ENCODE results near the gene SHC1. TPM values are rescaled to one million over a fixed set of nuclear protein-coding genes. Genes with fewer than 3 reads are reported as not detected.

SHC1 gene
- total RNA-seq, 1 donor from 2014 or later: 251 TPM

DNA sequence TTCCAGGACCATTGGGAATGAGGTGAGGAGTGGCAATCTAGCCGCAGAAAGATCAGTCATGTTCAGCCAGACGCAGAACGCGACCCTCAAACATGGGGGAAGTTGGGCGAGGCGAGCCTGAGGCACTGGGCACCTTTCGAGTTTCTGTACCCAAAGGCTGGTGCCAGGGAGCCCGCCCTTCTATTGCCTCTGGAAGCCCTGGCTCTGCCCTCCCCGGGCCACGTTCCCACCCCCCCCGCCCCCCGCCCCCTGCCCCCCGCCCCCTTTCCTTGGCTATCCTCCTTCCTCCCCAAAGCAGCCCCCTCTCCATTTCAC, 29.8 kb upstream of the SHC1 start:
- peaks cover 29% of the 10 kb centered on the region for H3K4me1 Mint-ChIP-seq (ENCODE audit: low read depth)
- H3K36me3 Mint-ChIP-seq (ENCODE audit: low read depth): no peaks in the 10 kb centered on the region
- H3K4me3 Mint-ChIP-seq (ENCODE audit: unreplicated experiment): peak overlapping the region; percentile 92
- no peaks in the 10 kb centered on the region for H3K27me3 Mint-ChIP-seq (ENCODE audit: low read depth)
- H3K9me3 Mint-ChIP-seq (ENCODE audit: low read depth): no peaks in the 10 kb centered on the region
- H3K27ac Mint-ChIP-seq (ENCODE audit: unreplicated experiment): peak overlapping the region; percentile 94
- TF ChIP-seq, protein P1, sequence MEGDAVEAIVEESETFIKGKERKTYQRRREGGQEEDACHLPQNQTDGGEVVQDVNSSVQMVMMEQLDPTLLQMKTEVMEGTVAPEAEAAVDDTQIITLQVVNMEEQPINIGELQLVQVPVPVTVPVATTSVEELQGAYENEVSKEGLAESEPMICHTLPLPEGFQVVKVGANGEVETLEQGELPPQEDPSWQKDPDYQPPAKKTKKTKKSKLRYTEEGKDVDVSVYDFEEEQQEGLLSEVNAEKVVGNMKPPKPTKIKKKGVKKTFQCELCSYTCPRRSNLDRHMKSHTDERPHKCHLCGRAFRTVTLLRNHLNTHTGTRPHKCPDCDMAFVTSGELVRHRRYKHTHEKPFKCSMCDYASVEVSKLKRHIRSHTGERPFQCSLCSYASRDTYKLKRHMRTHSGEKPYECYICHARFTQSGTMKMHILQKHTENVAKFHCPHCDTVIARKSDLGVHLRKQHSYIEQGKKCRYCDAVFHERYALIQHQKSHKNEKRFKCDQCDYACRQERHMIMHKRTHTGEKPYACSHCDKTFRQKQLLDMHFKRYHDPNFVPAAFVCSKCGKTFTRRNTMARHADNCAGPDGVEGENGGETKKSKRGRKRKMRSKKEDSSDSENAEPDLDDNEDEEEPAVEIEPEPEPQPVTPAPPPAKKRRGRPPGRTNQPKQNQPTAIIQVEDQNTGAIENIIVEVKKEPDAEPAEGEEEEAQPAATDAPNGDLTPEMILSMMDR (IDR thresholded peaks at IDR 0.05): no peak
- DNase-seq (ENCODE audit: low spot score): peak; percentile 75

DNA sequence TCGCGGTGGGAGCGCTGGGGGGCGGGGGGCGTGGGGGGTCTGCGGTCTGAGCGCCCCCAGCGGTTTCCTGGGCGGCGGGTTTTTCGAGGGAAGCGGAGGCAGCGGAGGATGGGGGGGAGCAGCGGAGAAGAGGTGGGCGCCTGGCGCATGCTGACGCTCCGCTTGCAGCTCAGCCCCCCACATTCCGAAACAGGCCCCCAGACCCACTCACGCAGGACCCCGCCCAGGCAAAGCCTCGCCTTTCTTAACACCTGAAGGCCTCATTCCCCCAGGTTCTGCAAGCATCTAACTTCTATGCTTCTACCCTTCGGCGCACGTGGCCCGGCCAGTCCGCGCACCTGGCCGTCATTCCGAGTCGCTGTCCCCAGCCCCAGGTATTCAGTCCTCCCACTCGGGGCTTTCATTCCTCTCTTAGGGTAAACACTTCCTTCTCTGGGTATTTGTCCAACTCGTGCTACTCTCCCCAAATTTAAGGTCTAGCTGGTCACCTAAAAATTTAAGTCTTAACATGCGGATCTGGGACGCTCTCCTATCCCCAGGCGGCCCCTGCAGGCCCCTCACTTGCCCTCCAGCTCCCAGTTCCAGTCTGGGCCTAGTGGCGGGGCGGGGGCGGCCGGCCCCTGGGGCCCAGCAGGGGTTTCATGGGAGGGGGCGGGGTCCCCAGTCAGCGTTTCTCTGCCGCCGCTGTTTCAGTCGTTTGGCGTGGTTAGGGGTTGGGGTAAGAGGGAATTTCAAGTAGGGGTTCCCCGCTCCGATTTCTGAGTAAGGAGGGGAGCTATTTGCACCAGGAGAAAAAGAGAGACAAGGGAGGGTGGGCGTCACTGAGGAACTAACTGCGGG, 29.2 kb upstream of the SHC1 start:
- Mint-ChIP-seq H3K36me3 (ENCODE audit: low read depth) (no peaks in the 10 kb centered on the region), H3K4me1 (ENCODE audit: low read depth) (peaks cover 26% of the 10 kb centered on the region), H3K27me3 (ENCODE audit: low read depth) (no peaks in the 10 kb centered on the region), H3K4me3 (ENCODE audit: unreplicated experiment) (peak overlapping the region; percentile 92), H3K27ac (ENCODE audit: unreplicated experiment) (peak overlapping the region; percentile 94), H3K9me3 (ENCODE audit: low read depth) (no peaks in the 10 kb centered on the region)
- DNase-seq (ENCODE audit: low spot score): peak; percentile 59
- TF ChIP-seq, protein P1 (IDR thresholded peaks at IDR 0.05): no peak

DNA sequence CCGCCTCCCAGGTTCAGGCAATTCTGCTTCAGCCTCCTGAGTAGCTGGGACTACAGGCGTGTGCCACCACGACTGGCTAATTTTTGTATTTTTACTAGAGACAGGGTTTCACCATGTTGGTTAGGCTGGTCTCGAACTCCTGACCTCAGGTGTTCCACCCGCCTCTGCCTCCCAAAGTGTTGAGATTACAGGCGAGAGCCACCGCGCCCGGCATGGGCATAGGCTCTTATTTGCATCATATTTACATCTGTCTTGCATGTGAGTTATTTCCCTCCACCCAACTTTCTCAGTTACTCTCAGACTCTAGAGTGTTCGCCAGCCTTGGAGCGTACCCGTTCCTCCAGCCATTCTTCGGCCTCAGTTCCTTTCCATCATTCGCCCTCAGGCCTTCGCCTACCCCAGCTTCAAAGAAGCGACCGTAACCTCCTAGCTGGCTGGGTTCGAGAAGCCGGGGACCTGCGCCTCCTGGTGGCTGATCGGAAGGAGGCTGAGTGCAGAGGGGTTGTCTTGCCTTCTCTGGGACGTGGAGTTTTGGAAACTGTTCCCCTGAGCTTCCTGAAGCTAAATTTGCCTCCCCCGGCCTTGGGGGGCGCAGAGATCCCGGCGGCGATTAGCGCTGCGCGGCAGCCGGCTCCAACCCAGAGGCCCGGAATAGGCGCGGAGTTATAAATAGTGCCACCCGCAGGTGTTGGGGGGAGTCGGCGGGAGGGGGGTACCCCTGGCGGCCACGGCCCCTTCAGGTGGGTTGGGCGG, 28.4 kb upstream of the SHC1 start:
- peak overlapping the region; percentile 51 for H3K4me3 Mint-ChIP-seq (ENCODE audit: unreplicated experiment)
- H3K36me3 Mint-ChIP-seq (ENCODE audit: low read depth): no peaks in the 10 kb centered on the region
- peaks cover 18% of the 10 kb centered on the region for H3K4me1 Mint-ChIP-seq (ENCODE audit: low read depth)
- TF ChIP-seq, protein P1 (IDR thresholded peaks at IDR 0.05): peak; percentile 91
- no peaks in the 10 kb centered on the region for H3K9me3 Mint-ChIP-seq (ENCODE audit: low read depth)
- no peaks in the 10 kb centered on the region for H3K27me3 Mint-ChIP-seq (ENCODE audit: low read depth)
- peak; percentile 57 for DNase-seq (ENCODE audit: low spot score)
- H3K27ac Mint-ChIP-seq (ENCODE audit: unreplicated experiment): peak overlapping the region; percentile 68

DNA sequence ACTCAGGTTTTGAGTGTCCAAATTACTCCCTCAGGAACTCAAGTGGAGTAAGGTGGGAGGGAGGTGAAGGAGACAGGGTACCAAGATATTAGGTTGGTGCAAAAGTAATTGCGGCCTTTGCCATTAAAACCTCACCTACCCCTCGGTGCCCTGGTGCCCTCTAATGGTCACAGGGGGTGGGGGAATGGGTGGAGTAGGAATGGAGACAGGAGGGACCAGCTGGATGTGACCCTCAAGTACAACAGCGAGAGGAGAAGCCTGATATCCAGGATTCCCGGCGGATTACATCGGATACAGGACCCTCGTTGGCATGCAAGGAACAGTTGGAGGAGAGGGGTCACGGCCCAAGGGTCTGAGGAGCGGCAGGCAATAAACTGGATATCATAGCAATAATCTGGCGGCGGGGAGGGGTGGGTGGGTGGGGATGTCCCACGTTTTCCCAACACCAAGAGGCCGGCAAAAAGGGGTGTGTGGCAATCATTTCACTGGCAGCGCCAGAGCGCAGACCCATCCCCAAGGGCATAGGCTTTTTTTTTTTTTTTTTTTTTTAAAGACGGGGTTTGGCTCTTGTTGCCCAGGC, 27.7 kb upstream of the SHC1 start:
- peak; percentile 41 for DNase-seq (ENCODE audit: low spot score)
- no peaks in the 10 kb centered on the region for H3K27me3 Mint-ChIP-seq (ENCODE audit: low read depth)
- TF ChIP-seq, protein P1 (IDR thresholded peaks at IDR 0.05): no peak
- H3K4me3 Mint-ChIP-seq (ENCODE audit: unreplicated experiment): no peak overlapping the region
- no peak overlapping the region for H3K27ac Mint-ChIP-seq (ENCODE audit: unreplicated experiment)
- peaks cover 17% of the 10 kb centered on the region for H3K4me1 Mint-ChIP-seq (ENCODE audit: low read depth)
- H3K9me3 Mint-ChIP-seq (ENCODE audit: low read depth): no peaks in the 10 kb centered on the region
- no peaks in the 10 kb centered on the region for H3K36me3 Mint-ChIP-seq (ENCODE audit: low read depth)

DNA sequence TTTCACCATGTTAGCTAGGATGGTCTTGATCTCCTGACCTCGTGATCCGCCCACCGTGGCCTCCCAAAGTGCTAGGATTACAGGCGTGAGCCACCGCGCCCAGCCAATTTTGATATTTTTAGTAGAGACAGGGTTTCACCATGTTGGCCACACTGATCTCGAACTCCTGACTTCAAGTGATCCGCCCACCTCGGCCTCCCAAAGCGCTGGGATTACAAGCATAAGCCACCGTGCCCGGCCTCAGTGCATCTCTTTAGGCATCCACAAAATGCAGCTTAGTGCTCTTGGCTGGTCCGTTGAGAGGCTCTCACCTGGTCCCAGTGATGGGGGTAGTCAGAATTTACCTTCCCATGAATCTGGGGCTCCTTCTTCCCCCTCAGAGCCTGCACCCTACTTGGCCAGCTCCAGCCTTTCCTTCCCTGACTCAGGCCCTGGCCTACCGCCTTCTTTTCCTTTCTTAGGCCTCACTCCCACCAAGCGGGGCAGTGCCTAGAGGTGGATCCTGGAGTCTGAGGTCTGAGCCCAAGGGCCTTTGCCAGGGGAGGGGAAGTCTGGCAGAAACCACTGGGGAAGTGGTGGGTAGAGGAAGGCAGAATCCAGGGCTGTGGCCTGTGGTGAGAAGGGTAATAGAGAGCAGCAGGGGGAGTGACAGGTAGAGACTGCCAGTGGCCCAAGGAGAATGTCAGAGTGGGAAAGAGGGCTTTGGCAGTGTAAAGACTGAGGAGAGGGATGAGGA, 26.6 kb upstream of the SHC1 start:
- H3K27ac Mint-ChIP-seq (ENCODE audit: unreplicated experiment): no peak overlapping the region
- H3K9me3 Mint-ChIP-seq (ENCODE audit: low read depth): no peaks in the 10 kb centered on the region
- peaks cover 21% of the 10 kb centered on the region for H3K4me1 Mint-ChIP-seq (ENCODE audit: low read depth)
- TF ChIP-seq, protein P1 (IDR thresholded peaks at IDR 0.05): no peak
- DNase-seq (ENCODE audit: low spot score): peak; percentile 60
- H3K36me3 Mint-ChIP-seq (ENCODE audit: low read depth): no peaks in the 10 kb centered on the region
- H3K4me3 Mint-ChIP-seq (ENCODE audit: unreplicated experiment): no peak overlapping the region
- H3K27me3 Mint-ChIP-seq (ENCODE audit: low read depth): no peaks in the 10 kb centered on the region

All from chondrocyte (in vitro differentiated cells).